LNCaP clone FGC (cell line): ENCODE data around the gene CDH12.
"Not testable (repeated sequence)": the region's sequence is repeated elsewhere in the genome, so short reads cannot be mapped to it uniquely, and the experiment has no call there.

Source experiments
- DNase-seq: peaks from one replicate; pipeline ENCODE4 v3.0.0-alpha.2; 2011; ENCODE audit warnings: low read depth
- H3K4me3 ChIP-seq: 2 replicates; pipeline ENCODE4 v1.5.1; 2011; ENCODE audit warnings: mild to moderate bottlenecking, low read depth, low read length, control low read depth
- CTCF ChIP-seq: IDR thresholded peaks from 2 replicates; pipeline ENCODE4 v1.5.1; 2012; ENCODE audit warnings: mild to moderate bottlenecking; ENCODE audit not compliant: control insufficient read depth, insufficient read depth; ENCODE audit errors: extremely low read depth

The CDH12 gene

GRCh38 chr5:22051881-22052280 lies 801.3 kb downstream of the CDH12 start:
- no peak overlapping the region for H3K4me3 ChIP-seq
- TF ChIP-seq CTCF, result no peak
- no peak for DNase-seq

- no peak for TF ChIP-seq CTCF
- DNase-seq, result no peak
- no peak overlapping the region for H3K4me3 ChIP-seq
Measured at GRCh38 chr5:22050931-22051330, 802.2 kb downstream of the CDH12 start.

GRCh38 chr5:22044229-22044628 lies 808.9 kb downstream of the CDH12 start:
- DNase-seq, result no peak
- H3K4me3 ChIP-seq, result no peak overlapping the region
- no peak for TF ChIP-seq CTCF

GRCh38 chr5:22036061-22036460 lies 817.1 kb downstream of the CDH12 start:
- TF ChIP-seq CTCF, result no peak
- H3K4me3 ChIP-seq, result no peak overlapping the region
- no peak for DNase-seq

- no peak overlapping the region for H3K4me3 ChIP-seq
- DNase-seq, result no peak
- TF ChIP-seq CTCF, result no peak
Measured at GRCh38 chr5:22033066-22033465, 820.1 kb downstream of the CDH12 start.

GRCh38 chr5:22023784-22024183 lies 829.4 kb downstream of the CDH12 start:
- no peak for TF ChIP-seq CTCF
- no peak overlapping the region for H3K4me3 ChIP-seq
- no peak for DNase-seq

- DNase-seq, H3K4me3 ChIP-seq: not testable (repeated sequence)
Measured at GRCh38 chr5:22012893-22013292, 840.3 kb downstream of the CDH12 start.

GRCh38 chr5:22010808-22011207 lies 842.3 kb downstream of the CDH12 start:
- not testable (repeated sequence) for H3K4me3 ChIP-seq, DNase-seq

GRCh38 chr5:22001097-22001496 lies 852.0 kb downstream of the CDH12 start:
- H3K4me3 ChIP-seq, DNase-seq: not testable (repeated sequence)

- DNase-seq, H3K4me3 ChIP-seq: not testable (repeated sequence)
Measured at GRCh38 chr5:21985799-21986198, 867.3 kb downstream of the CDH12 start.

GRCh38 chr5:21951571-21951970 lies 901.6 kb downstream of the CDH12 start:
- not testable (repeated sequence) for H3K4me3 ChIP-seq, DNase-seq
